ENCODE measurements around the gene CNPY2. TPM values are rescaled to one million over a fixed set of nuclear protein-coding genes. Genes with fewer than 3 reads are reported as not detected.
"Not testable (repeated sequence)": the region's sequence is repeated elsewhere in the genome, so short reads cannot be mapped to it uniquely, and the experiment has no call there.

CNPY2 gene
- total RNA-seq, 2 experiments from 2014 or later: 180 to 185 TPM

GRCh38 chr12:56278905-56279304, 36.9 kb downstream of the CNPY2 start:
- CTCF ChIA-PET: interaction anchor here (1.3 kb wide), 1 partner anchor 12 kb away, joined by 4 read pairs; no protein-coding TSS in a partner anchor
- POLR2A ChIA-PET: no interaction called here

- CTCF ChIA-PET: no interaction called here
- POLR2A ChIA-PET: no interaction called here
Observed at GRCh38 chr12:56274299-56274698, 41.5 kb downstream of the CNPY2 start.

GRCh38 chr12:56272468-56272867, 43.3 kb downstream of the CNPY2 start:
- CTCF ChIA-PET, POLR2A ChIA-PET: not testable (repeated sequence)

- CTCF ChIA-PET: interaction anchor here (0.8 kb wide), 1 partner anchor 209 kb away, joined by 3 read pairs; no protein-coding TSS in a partner anchor
Observed at GRCh38 chr12:56271031-56271430, 44.8 kb downstream of the CNPY2 start.

GRCh38 chr12:56267443-56268071, 48.2 kb downstream of the CNPY2 start:
- ChIA-PET CTCF (interaction anchor here (0.8 to 2.1 kb wide), 8 partner anchors 9 to 211 kb away, joined by 3 to 10 read pairs (median 4); partner anchors contain the start of genes ANKRD52 and SMARCC2), POLR2A (interaction anchor here (1.0 to 1.4 kb wide), 5 partner anchors 8 to 46 kb away, joined by 3 to 6 read pairs (median 4); partner anchors contain the start of genes ANKRD52 and RNF41)

More at GRCh38 chr12:56271031-56271430, 44.8 kb downstream of the CNPY2 start:
- POLR2A ChIA-PET: no interaction called here

- CTCF ChIA-PET: interaction anchor here (0.7 to 2.1 kb wide), 11 partner anchors 8 to 212 kb away, joined by 3 to 10 read pairs (median 4); partner anchors contain the start of gene ANKRD52
- POLR2A ChIA-PET: interaction anchor here (1.0 to 1.4 kb wide), 4 partner anchors 8 to 45 kb away, joined by 3 to 6 read pairs (median 4); partner anchors contain the start of genes ANKRD52 and RNF41
Observed at GRCh38 chr12:56266693-56267442, 48.9 kb downstream of the CNPY2 start, which contains the start of gene COQ10A. Gene COQ10A (plus strand): TSS chr12:56266942. CDS start chr12:56267119, 177 bp downstream.

- POLR2A ChIA-PET: interaction anchor here (1.2 to 1.4 kb wide), 2 partner anchors 8 to 9 kb away, joined by 4 read pairs; partner anchors contain the start of gene ANKRD52
- CTCF ChIA-PET: interaction anchor here (0.7 to 2.1 kb wide), 10 partner anchors 8 to 213 kb away, joined by 3 to 10 read pairs (median 4); partner anchors contain the start of gene ANKRD52
Observed at GRCh38 chr12:56266068-56266692, 49.6 kb downstream of the CNPY2 start.

- POLR2A ChIA-PET: not testable (repeated sequence)
- CTCF ChIA-PET: interaction anchor here (1.7 kb wide), 1 partner anchor 73 kb away, joined by 5 read pairs; the partner anchor contains the start of gene SMARCC2
Observed at GRCh38 chr12:56262955-56263354, 52.8 kb downstream of the CNPY2 start.

- ChIA-PET POLR2A (no interaction called here), CTCF (interaction anchor here (0.6 to 1.8 kb wide), 3 partner anchors 39 to 469 kb away, joined by 4 to 6 read pairs (median 5); partner anchors contain the start of genes RNF41 and SMARCC2)
Observed at GRCh38 chr12:56261503-56262232, 54.1 kb downstream of the CNPY2 start.

GRCh38 chr12:56260921-56261320, 54.9 kb downstream of the CNPY2 start:
- CTCF ChIA-PET: interaction anchor here (0.6 to 1.8 kb wide), 3 partner anchors 38 to 470 kb away, joined by 4 to 6 read pairs (median 5); partner anchors contain the start of genes RNF41 and SMARCC2

GRCh38 chr12:56260380-56260779, 55.4 kb downstream of the CNPY2 start:
- CTCF ChIA-PET: interaction anchor here (1.4 to 1.8 kb wide), 2 partner anchors 38 to 71 kb away, joined by 4 to 6 read pairs; partner anchors contain the start of genes RNF41 and SMARCC2
- POLR2A ChIA-PET: no interaction called here

More at GRCh38 chr12:56260921-56261320, 54.9 kb downstream of the CNPY2 start:
- POLR2A ChIA-PET: no interaction called here

Other genes starting within 250 kb of the CNPY2 start
- 1 to 10 TPM in 1 of 2 experiments, under 1 TPM in 1; 0.97 to 1.1 TPM for gene ERBB3, start 235.8 kb downstream of the CNPY2 start, total RNA-seq
- 100 to 1,000 TPM; 507 to 514 TPM for gene PA2G4, start 211.4 kb downstream of the CNPY2 start, total RNA-seq
- 1,000 to 10,000 TPM; 5,323 to 5,325 TPM for gene RPL41, start 199.4 kb downstream of the CNPY2 start, total RNA-seq
- gene ZC3H10, start 197.7 kb downstream of the CNPY2 start, total RNA-seq: 1 to 10 TPM; 9.8 TPM
- 100 to 1,000 TPM; 193 to 196 TPM for gene ESYT1, start 187.7 kb downstream of the CNPY2 start, total RNA-seq
- 10 to 100 TPM; 68.4 to 75.1 TPM for gene MYL6B, start 163.4 kb downstream of the CNPY2 start, total RNA-seq
- gene MYL6, start 157.6 kb downstream of the CNPY2 start, total RNA-seq: 100 to 1,000 TPM; 929 to 938 TPM
- 100 to 1,000 TPM; 105 to 108 TPM for gene SMARCC2, start 126.5 kb downstream of the CNPY2 start, total RNA-seq
- gene RNF41, start 94.1 kb downstream of the CNPY2 start, total RNA-seq: 10 to 100 TPM; 38.9 to 40.2 TPM
- gene NABP2, start 91.6 kb downstream of the CNPY2 start, total RNA-seq: 100 to 1,000 TPM; 103 to 106 TPM
- 1 to 10 TPM in 1 of 2 experiments, under 1 TPM in 1; 0.78 to 1.1 TPM for gene SLC39A5, start 85.9 kb downstream of the CNPY2 start, total RNA-seq
- gene ANKRD52, start 57.6 kb downstream of the CNPY2 start, total RNA-seq: 10 to 100 TPM; 56.4 to 56.5 TPM
- gene COQ10A, start 49.0 kb downstream of the CNPY2 start, total RNA-seq: 10 to 100 TPM; 10.2 to 12.1 TPM
- 100 to 1,000 TPM; 275 to 283 TPM for gene CS, start 15.7 kb downstream of the CNPY2 start, total RNA-seq
- 10 to 100 TPM; 25.5 to 25.8 TPM for gene PAN2, start 18.0 kb upstream of the CNPY2 start, total RNA-seq
- 10 to 100 TPM; 45.9 to 46.1 TPM for gene IL23A, start 22.9 kb upstream of the CNPY2 start, total RNA-seq
- gene STAT2, start 44.1 kb upstream of the CNPY2 start, total RNA-seq: 10 to 100 TPM; 53.1 to 54.1 TPM
- not detected for gene APOF, start 46.9 kb upstream of the CNPY2 start, total RNA-seq
- 10 to 100 TPM; 60.3 to 62.5 TPM for gene TIMELESS, start 133.4 kb upstream of the CNPY2 start, total RNA-seq
- gene MIP, start 138.7 kb upstream of the CNPY2 start, total RNA-seq: not detected
- 1 to 10 TPM; 3.8 to 3.9 TPM for gene SPRYD4, start 152.6 kb upstream of the CNPY2 start, total RNA-seq
- gene GLS2, start 172.2 kb upstream of the CNPY2 start, total RNA-seq: 1 to 10 TPM; 2.5 to 3.1 TPM
- gene RBMS2, start 205.8 kb upstream of the CNPY2 start, total RNA-seq: 1 to 10 TPM; 4.8 to 5.1 TPM